GM12865 (cell line): ENCODE results near the gene HOXA3.

Experiments
- DNase-seq: peaks from one replicate; pipeline ENCODE4 v3.0.0; 2010; ENCODE audit warnings: low read depth
- H3K4me3 ChIP-seq: 2 replicates; pipeline ENCODE4 v1.5.1; 2011; ENCODE audit warnings: mild to moderate bottlenecking, low read depth, low read length, control low read depth
- CTCF ChIP-seq: IDR thresholded peaks from 2 replicates; pipeline ENCODE4 v1.5.1; 2011; ENCODE audit warnings: low read length, control low read depth, low read depth, inconsistent platforms; ENCODE audit not compliant: insufficient read depth; ENCODE audit errors: missing control alignments

Gene HOXA3

DNA sequence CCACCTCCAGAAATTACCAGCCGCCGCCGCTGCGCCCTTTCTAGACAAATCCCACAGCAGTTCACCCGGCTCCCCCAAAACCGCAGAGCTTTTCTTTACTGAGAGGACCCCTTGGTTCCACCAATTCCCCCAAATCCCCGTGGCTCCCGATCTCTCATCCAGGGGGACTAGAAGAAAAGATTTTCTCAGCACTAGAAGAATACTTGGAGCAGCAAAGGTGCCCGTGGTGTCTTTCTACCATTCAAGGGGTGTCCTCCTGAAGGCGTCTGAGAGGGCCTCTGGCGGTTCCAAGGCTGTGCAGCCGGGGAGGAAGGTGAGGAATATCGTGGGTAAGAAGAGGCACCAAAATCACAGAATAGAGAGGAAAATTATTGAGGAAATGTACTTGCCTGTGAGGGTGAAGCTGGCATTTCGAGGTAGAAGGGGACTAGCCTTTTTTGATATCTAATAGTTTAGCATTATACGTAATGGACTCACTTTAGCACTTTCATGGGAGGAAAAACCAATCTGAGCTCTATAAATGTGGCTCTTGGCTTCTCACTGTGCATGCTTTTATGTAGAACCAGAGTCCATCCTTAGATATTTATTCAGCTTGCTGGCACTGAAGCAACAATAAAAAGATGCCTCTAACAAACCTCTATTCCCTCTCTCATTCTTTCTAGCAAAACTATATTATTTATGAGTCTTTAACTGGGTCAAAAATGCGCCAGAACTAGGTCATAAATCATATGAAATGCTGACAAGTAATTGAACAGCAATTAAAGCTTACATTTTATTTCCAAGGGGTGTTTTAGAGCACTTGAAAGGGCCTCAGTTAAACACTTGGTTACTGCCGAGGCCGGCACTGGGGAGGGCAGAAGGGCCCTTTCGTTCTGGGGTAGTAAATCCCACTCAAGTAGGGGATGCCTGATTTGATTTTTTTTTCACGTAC is 36.1 kb downstream of the HOXA3 start:
- no peak for TF ChIP-seq CTCF
- no peak overlapping the region for H3K4me3 ChIP-seq
- no peak for DNase-seq

DNA sequence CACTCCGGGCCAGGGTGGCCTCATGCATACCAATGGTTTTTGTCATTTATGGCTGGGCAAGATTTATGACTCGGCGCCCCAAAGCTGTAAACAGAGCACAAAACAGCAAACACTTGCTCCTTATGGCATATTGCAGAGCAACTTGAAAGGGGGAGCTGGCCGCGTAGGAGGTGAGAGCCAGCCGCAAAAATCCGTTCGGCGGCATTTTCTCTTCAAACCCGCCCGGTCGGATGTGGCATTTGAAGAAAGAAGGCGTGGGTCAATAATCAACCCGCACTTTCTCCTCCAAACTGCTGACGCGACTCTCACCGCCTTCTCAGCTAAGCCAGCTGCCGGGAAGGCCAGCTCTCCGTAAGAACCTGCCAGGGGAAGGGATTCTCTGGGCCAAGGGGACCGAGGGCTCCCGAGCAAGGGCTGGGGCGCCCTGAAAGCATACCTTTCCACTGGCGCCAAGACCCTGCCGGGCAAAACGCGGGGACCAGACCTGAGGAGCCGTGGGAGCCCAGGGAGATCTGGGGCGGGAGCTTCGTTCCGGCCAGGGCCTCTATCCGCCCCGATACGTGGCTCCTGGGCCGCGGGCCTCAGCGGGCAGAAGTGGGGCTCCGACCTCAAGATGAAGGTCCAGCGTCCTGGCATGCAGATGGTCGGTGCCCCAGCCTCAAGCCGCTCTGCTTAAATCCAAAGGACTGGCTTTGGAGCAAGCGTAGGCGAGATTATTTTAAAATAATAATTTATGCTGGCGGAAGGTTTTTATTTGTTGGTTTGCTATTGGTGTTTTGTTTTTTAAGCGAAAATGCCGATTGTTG is 37.0 kb downstream of the HOXA3 start:
- no peak for TF ChIP-seq CTCF
- no peak for DNase-seq
- H3K4me3 ChIP-seq: no peak overlapping the region

- no peak for DNase-seq
- TF ChIP-seq CTCF: no peak
- no peak overlapping the region for H3K4me3 ChIP-seq
Measured at GRCh38 chr7:27114881-27115220, 37.5 kb downstream of the HOXA3 start.

DNA sequence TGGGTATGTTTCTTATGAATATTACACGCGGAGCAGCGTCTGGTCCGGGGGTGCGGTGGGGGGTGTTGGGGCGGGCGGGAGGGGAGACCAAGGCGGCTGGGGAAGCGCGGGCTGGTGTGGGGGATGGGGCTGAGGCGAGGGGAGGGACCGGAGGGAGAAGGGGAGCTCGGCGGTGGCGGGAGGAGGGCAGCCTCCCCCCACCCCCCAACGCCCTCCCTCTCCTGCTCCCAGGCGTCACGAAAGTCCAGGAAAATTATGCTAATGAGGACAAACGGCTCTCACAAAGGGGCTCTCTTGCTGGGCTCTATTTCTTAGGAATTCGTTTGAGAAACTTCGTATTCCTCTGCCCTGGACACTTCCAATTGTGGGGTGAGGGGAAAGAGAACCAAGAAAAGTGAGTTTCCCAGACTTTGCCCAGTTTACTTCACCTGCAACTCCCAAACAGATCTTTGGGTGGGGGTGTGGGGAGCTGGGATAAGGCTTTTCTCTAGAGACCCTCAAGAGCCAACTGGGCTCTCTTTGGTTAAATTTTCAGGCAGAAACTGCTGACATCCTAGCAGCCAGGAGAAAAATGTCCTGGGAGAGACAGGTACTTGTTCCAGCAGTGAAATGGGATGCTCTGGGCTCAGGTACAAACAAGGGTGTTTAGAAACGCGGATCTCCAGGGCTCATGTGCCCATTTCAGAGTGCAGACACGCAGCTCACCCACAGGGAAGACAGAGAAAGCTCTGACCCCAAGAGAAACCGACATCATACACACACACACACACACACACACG is 38.2 kb downstream of the HOXA3 start:
- DNase-seq: no peak
- TF ChIP-seq CTCF: no peak
- H3K4me3 ChIP-seq: no peak overlapping the region

- DNase-seq: no peak
- H3K4me3 ChIP-seq: no peak overlapping the region
- TF ChIP-seq CTCF: no peak
Measured at GRCh38 chr7:27112955-27113949, 39.1 kb downstream of the HOXA3 start.

DNA sequence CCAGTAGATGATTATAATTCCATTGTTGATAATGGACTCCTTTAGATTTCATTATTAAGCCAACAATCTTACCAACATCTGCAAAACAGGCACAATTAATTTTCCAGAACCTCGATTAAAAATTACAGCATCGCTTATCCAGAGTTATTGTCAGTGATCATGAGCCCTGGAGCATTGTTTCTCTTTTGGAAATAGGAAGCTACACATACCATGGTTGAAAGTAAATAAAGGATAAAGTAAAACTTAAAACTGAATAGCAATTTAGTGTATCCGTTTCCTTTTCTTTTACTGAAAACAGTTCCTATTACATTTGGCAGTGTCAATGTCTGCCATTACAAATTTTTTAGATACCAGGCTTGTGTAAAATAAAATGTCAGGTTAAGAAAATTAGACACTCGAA is 40.0 kb downstream of the HOXA3 start:
- H3K4me3 ChIP-seq: no peak overlapping the region
- DNase-seq: no peak
- no peak for TF ChIP-seq CTCF
